GM12892 (cell line): Measurements from ENCODE around the gene NFATC2.

Source experiments
- POLR2A ChIP-seq: IDR thresholded peaks from 2 replicates; pipeline ENCODE4 v1.6.1; 2011; ENCODE audit warnings: low read depth, low read length, control low read depth
- POLR2AphosphoS5 ChIP-seq: IDR thresholded peaks from 2 replicates; pipeline ENCODE4 v1.6.1; 2011; ENCODE audit warnings: low read depth, low read length, control low read depth

DNA sequence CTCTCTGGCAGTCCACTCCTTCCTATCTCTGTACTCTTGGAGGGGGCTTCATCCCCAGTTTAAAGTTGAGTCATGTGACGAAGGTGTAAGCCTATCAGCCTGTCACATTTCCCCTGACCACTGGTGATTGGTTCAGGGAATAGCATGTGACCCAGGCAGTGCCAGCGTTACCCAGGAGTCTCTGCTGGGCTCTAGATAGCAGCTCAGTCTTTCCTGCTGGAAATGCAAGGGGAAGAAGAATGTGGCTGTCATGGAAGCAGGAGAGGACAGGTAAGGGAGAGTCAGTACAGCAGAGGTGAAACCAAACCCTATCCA, 35.6 kb upstream of the NFATC2 start:
- TF ChIP-seq POLR2AphosphoS5: no peak
- no peak for TF ChIP-seq POLR2A
